Lower lobe of right lung (tissue), 2 donors: ENCODE measurements around the gene PLXNA2. TPM values are rescaled to one million over a fixed set of nuclear protein-coding genes. Genes with fewer than 3 reads are reported as not detected.

Experiments
- ATAC-seq, 2 donors: fragments of 200-7000 bp; cut with Tn5 transposase; one replicate each; pipeline ENCODE4 v1.9.1; 2020 to 2022; ENCODE audit warnings: mild to moderate bottlenecking in 2 of 2, moderate library complexity in 2 of 2
- DNase-seq: peaks from one replicate; pipeline ENCODE4 v3.0.0-alpha.2; 2020
- H3K27ac ChIP-seq: fragments of 200-600 bp; one replicate; pipeline ENCODE4 v1.8.0; 2022
- H3K27me3 ChIP-seq: fragments of 200-600 bp; one replicate; pipeline ENCODE4 v1.8.0; 2022; ENCODE audit warnings: low read depth
- H3K36me3 ChIP-seq: fragments of 200-600 bp; one replicate; pipeline ENCODE4 v1.8.0; 2022; ENCODE audit warnings: mild to moderate bottlenecking
- H3K4me1 ChIP-seq: fragments of 200-600 bp; one replicate; pipeline ENCODE4 v1.8.0; 2022
- H3K4me3 ChIP-seq: fragments of 200-600 bp; one replicate; pipeline ENCODE4 v1.8.0; 2022; ENCODE audit warnings: mild to moderate bottlenecking
- H3K9me3 ChIP-seq: fragments of 200-600 bp; one replicate; pipeline ENCODE4 v1.8.0; 2022
- CTCF ChIP-seq: fragments of 200-600 bp; IDR thresholded peaks from one replicate; pipeline ENCODE4 v1.8.0; 2022; ENCODE audit warnings: antibody characterized with exemption, mild to moderate bottlenecking
- intact Hi-C: fragments of 100-400 bp; cut with DNase I; formaldehyde crosslinking; loops from one replicate; pipeline ENCODE4 v1.11.0; 2022
- total RNA-seq: library from RNA; stranded (reverse); fragmentation: NEBNext Ultra II Directional; extraction: Animal tissue kit (Norgen Biotek cat#: 25700); gene quantifications from one replicate; pipeline ENCODE4 v1.2.1, GENCODE V29; 2021
- donor health status: DM: no; HTN: yes; CAD: no; lungs with severe emphysema.

Gene PLXNA2
- total RNA-seq, 1 donor from 2014 or later: 83.9 TPM

DNA sequence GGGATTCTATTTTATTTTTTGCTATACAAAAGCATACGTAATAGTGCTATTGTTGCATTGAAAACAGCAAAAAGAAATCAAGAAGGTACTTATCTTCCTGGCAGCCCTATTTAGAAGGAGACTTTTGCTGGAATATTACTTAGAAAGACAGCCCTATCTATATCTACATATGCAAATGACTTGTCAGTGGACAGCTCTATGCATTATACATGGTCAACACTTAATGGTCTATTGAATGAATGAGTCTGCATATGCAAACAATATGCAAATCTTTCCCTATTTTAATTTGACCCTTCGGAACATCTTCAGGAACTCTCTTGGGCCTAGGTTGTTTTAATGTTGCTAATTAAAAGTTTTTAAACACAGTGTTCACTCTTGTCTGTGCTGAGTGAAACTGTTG, 110.8 kb downstream of the PLXNA2 start:
- intact Hi-C loops: no loop called here
- DNase-seq (no peak), ATAC-seq (no peak)
- Histone ChIP-seq H3K36me3 (peaks cover 11% of the 10 kb centered on the region), H3K9me3 (no peaks in the 10 kb centered on the region), H3K4me3 (no peak overlapping the region), H3K27ac (no peak overlapping the region), H3K27me3 (no peaks in the 10 kb centered on the region), H3K4me1 (peaks cover 29% of the 10 kb centered on the region)
- no peak for TF ChIP-seq CTCF

- Histone ChIP-seq H3K4me3 (no peak overlapping the region), H3K9me3 (no peaks in the 10 kb centered on the region), H3K4me1 (peaks cover 29% of the 10 kb centered on the region), H3K27me3 (no peaks in the 10 kb centered on the region), H3K27ac (peak overlapping the region; percentile 24), H3K36me3 (peaks cover 8% of the 10 kb centered on the region)
- DNase-seq (peak; percentile 89), ATAC-seq (peak; percentile 94 to 97)
- peak; percentile 90 for TF ChIP-seq CTCF
- intact Hi-C loops: no loop called here
These were observed 111.8 kb downstream of the PLXNA2 start for GRCh38 chr1:208132287-208132882.

GRCh38 chr1:208131621-208132286, 112.4 kb downstream of the PLXNA2 start:
- H3K27me3 ChIP-seq: no peaks in the 10 kb centered on the region
- H3K4me1 ChIP-seq: peaks cover 29% of the 10 kb centered on the region
- H3K36me3 ChIP-seq: peaks cover 8% of the 10 kb centered on the region
- intact Hi-C loops: no loop called here
- no peak overlapping the region for H3K4me3 ChIP-seq
- peak overlapping the region; percentile 24 for H3K27ac ChIP-seq
- DNase-seq: no peak
- peak; percentile 3 to 16 for ATAC-seq
- H3K9me3 ChIP-seq: no peaks in the 10 kb centered on the region
- TF ChIP-seq CTCF: no peak

GRCh38 chr1:208129487-208129886, 114.7 kb downstream of the PLXNA2 start:
- intact Hi-C loops: no loop called here
- no peaks in the 10 kb centered on the region for H3K9me3 ChIP-seq
- H3K27ac ChIP-seq: no peak overlapping the region
- H3K36me3 ChIP-seq: peaks cover 3% of the 10 kb centered on the region
- H3K4me3 ChIP-seq: no peak overlapping the region
- ATAC-seq (no peak), DNase-seq (no peak)
- H3K27me3 ChIP-seq: no peaks in the 10 kb centered on the region
- H3K4me1 ChIP-seq: peaks cover 17% of the 10 kb centered on the region
- no peak for TF ChIP-seq CTCF

GRCh38 chr1:208129060-208129459, 115.1 kb downstream of the PLXNA2 start:
- no peak for TF ChIP-seq CTCF
- intact Hi-C loops: no loop called here
- Histone ChIP-seq H3K27ac (no peak overlapping the region), H3K4me1 (peaks cover 17% of the 10 kb centered on the region), H3K36me3 (peaks cover 3% of the 10 kb centered on the region), H3K9me3 (no peaks in the 10 kb centered on the region), H3K4me3 (no peak overlapping the region), H3K27me3 (no peaks in the 10 kb centered on the region)
- ATAC-seq: no peak
- no peak for DNase-seq
